ENCODE measurements around the gene FMO1.
"Not testable (repeated sequence)": the region's sequence is repeated elsewhere in the genome, so short reads cannot be mapped to it uniquely, and the experiment has no call there.

Gene FMO1

GRCh38 chr1:171233183-171233582 lies 15.1 kb upstream of the FMO1 start:
- no peak for DNase-seq (ENCODE audit: low read depth in 1 of 2, low spot score in 1 of 2)

GRCh38 chr1:171236231-171236630 lies 12.1 kb upstream of the FMO1 start:
- DNase-seq (ENCODE audit: low read depth in 1 of 2, low spot score in 1 of 2) = not testable (repeated sequence)

- DNase-seq (ENCODE audit: low read depth in 1 of 2, low spot score in 1 of 2) = no peak
These were observed 4.4 kb upstream of the FMO1 start for GRCh38 chr1:171243878-171244277.

GRCh38 chr1:171245458-171246064 lies 2.7 kb upstream of the FMO1 start:
- DNase-seq (ENCODE audit: low read depth in 1 of 2, low spot score in 1 of 2) = no peak

- DNase-seq (ENCODE audit: low read depth in 1 of 2, low spot score in 1 of 2) = no peak
These were observed 793 bp upstream of the FMO1 start for GRCh38 chr1:171247501-171247900.

- DNase-seq (ENCODE audit: low read depth in 1 of 2, low spot score in 1 of 2) = no peak
These were observed 547 bp downstream of the FMO1 start for GRCh38 chr1:171248841-171249240.

- no peak for DNase-seq (ENCODE audit: low read depth in 1 of 2, low spot score in 1 of 2)
These were observed 2.0 kb downstream of the FMO1 start for GRCh38 chr1:171250263-171250662.

- peak in 1 of 2 donors; percentile 6 for DNase-seq (ENCODE audit: low read depth in 1 of 2, low spot score in 1 of 2)
These were observed 3.0 kb downstream of the FMO1 start for GRCh38 chr1:171251042-171251951.

GRCh38 chr1:171251952-171252300 lies 3.6 kb downstream of the FMO1 start:
- no peak for DNase-seq (ENCODE audit: low read depth in 1 of 2, low spot score in 1 of 2)

GRCh38 chr1:171252482-171252881 lies 4.2 kb downstream of the FMO1 start:
- no peak for DNase-seq (ENCODE audit: low read depth in 1 of 2, low spot score in 1 of 2)

GRCh38 chr1:171254859-171255258 lies 6.6 kb downstream of the FMO1 start:
- no peak for DNase-seq (ENCODE audit: low read depth in 1 of 2, low spot score in 1 of 2)

- DNase-seq (ENCODE audit: low read depth in 1 of 2, low spot score in 1 of 2) = no peak
These were observed 8.8 kb downstream of the FMO1 start for GRCh38 chr1:171256940-171257606.

GRCh38 chr1:171257607-171258076 lies 9.3 kb downstream of the FMO1 start:
- DNase-seq (ENCODE audit: low read depth in 1 of 2, low spot score in 1 of 2) = no peak

- DNase-seq (ENCODE audit: low read depth in 1 of 2, low spot score in 1 of 2) = no peak
These were observed 10.1 kb downstream of the FMO1 start for GRCh38 chr1:171258429-171258828.

- DNase-seq (ENCODE audit: low read depth in 1 of 2, low spot score in 1 of 2) = no peak
These were observed 10.6 kb downstream of the FMO1 start for GRCh38 chr1:171258943-171259342.

- DNase-seq (ENCODE audit: low read depth in 1 of 2, low spot score in 1 of 2) = no peak
These were observed 13.0 kb downstream of the FMO1 start for GRCh38 chr1:171261336-171261735.

GRCh38 chr1:171263901-171264300 lies 15.6 kb downstream of the FMO1 start:
- no peak for DNase-seq (ENCODE audit: low read depth in 1 of 2, low spot score in 1 of 2)

- no peak for DNase-seq (ENCODE audit: low read depth in 1 of 2, low spot score in 1 of 2)
These were observed 17.4 kb downstream of the FMO1 start for GRCh38 chr1:171265686-171266085.

- DNase-seq (ENCODE audit: low read depth in 1 of 2, low spot score in 1 of 2) = no peak
These were observed 18.6 kb downstream of the FMO1 start for GRCh38 chr1:171266930-171267329.

- DNase-seq (ENCODE audit: low read depth in 1 of 2, low spot score in 1 of 2) = no peak
These were observed 19.1 kb downstream of the FMO1 start for GRCh38 chr1:171267391-171267790.

GRCh38 chr1:171270806-171271205 lies 22.5 kb downstream of the FMO1 start:
- DNase-seq (ENCODE audit: low read depth in 1 of 2, low spot score in 1 of 2) = no peak

GRCh38 chr1:171277534-171277933 lies 29.2 kb downstream of the FMO1 start:
- no peak for DNase-seq (ENCODE audit: low read depth in 1 of 2, low spot score in 1 of 2)

All from stimulated activated CD4-positive, alpha-beta T cell treated with anti-CD3 and anti-CD28 coated beads, Interleukin-15, amount 100 ng/mL, for 1 hour (primary cell).